ENCODE data around the gene ELF2.

The ELF2 gene

DNA sequence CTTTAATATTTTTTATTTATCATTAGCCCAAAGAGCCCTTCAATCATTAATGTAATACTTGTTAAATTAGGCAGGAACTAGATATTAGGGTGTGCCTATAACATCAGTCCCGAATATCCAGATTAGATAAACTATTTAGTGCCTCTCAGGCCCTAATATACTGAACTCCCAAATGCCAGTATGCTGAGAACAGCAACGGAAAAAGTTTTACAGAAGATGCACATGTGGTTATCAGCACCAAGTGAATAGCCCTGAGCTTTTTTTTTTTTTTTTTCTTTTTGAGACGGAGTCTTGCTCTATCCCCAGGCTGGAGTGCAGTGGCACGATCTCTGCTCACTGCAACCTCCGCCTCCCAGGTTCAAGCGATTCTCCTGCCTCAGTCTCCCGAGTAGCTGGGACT lies 13.0 kb upstream of the ELF2 start:
- DNase-seq (ENCODE audit: low read depth) = no peak
- TF ChIP-seq POLR2A (IDR thresholded peaks at IDR 0.05; ENCODE audit: extremely low read depth, insufficient read length) (no peak), MAX (IDR thresholded peaks at IDR 0.05; ENCODE audit: low read depth, low read length) (no peak), CTCF (IDR thresholded peaks at IDR 0.05; ENCODE audit: low read depth, low read length) (no peak), MYC (IDR thresholded peaks at IDR 0.05; ENCODE audit: low read depth, low read length) (no peak)
- no peak overlapping the region for H3K4me3 ChIP-seq (ENCODE audit: low read depth, low read length)

GRCh38 chr4:139189417-139189749 lies 12.4 kb upstream of the ELF2 start:
- no peak for TF ChIP-seq MAX (IDR thresholded peaks at IDR 0.05; ENCODE audit: low read depth, low read length)
- TF ChIP-seq CTCF (IDR thresholded peaks at IDR 0.05; ENCODE audit: low read depth, low read length) = no peak
- H3K4me3 ChIP-seq (ENCODE audit: low read depth, low read length) = no peak overlapping the region
- no peak for DNase-seq (ENCODE audit: low read depth)

DNA sequence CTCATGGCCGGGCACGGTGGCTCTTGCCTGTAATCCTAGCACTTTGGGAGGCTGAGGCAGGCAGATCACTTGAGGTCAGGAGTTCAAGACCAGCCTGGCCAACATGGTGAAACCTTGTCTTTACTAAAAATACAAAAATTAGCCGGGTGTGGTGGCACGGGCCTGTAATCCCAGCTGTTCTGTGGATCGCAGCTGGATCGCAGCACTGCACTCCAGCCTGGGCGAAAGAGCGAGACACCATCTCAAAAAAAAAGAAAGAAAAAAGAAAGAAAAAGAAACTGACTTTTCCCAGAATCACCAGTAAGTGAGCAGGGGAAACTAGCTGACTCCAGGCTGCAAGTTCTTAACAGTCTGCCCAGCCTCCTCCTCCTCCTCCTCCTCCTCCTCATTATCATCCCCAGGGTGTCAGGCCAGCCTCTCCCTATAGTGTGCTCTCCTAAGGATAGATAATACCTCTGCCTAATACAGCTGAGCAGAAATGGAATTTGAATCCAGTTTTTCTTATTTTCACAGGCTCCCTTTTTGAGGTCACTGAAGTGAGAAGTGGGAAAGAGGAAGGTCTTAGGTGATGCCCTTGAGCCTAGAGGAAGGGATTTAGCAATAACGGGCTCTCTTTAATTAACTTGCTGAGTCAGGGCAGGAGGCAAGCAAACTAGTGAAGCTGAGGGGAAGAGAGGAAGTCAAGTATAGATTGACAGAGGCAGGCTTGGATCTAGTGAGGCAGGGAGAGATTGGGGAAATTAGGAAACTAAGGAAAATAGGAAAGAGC lies 11.8 kb upstream of the ELF2 start:
- no peak for TF ChIP-seq CTCF (IDR thresholded peaks at IDR 0.05; ENCODE audit: low read depth, low read length)
- no peak for TF ChIP-seq MYC (IDR thresholded peaks at IDR 0.05; ENCODE audit: low read depth, low read length)
- TF ChIP-seq MAX (IDR thresholded peaks at IDR 0.05; ENCODE audit: low read depth, low read length) = no peak
- no peak for TF ChIP-seq POLR2A (IDR thresholded peaks at IDR 0.05; ENCODE audit: extremely low read depth, insufficient read length)
- DNase-seq (ENCODE audit: low read depth) = peak; percentile 92
- peak overlapping the region; percentile 7 for H3K4me3 ChIP-seq (ENCODE audit: low read depth, low read length)

DNA sequence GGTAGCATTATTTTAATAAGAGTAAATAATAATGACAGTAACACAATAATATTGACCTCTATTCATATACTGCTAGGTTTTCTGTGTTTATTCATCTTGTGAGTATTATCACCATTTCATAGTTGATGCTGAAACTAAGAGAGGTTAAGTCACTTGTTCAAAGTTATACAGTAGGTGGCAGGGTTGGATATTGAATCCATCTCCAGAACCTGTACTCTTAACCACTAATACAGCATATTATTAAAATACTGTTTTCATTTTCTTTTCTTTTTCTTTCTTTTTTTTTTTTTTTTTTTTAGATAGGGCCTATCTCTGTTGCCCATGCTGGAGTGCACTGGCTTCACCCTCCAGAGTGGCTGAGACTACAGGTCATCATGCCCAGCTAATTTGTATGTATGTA lies 7.1 kb upstream of the ELF2 start:
- no peak overlapping the region for H3K4me3 ChIP-seq (ENCODE audit: low read depth, low read length)
- no peak for TF ChIP-seq MYC (IDR thresholded peaks at IDR 0.05; ENCODE audit: low read depth, low read length)
- TF ChIP-seq POLR2A (IDR thresholded peaks at IDR 0.05; ENCODE audit: extremely low read depth, insufficient read length) = no peak
- no peak for TF ChIP-seq MAX (IDR thresholded peaks at IDR 0.05; ENCODE audit: low read depth, low read length)
- TF ChIP-seq CTCF (IDR thresholded peaks at IDR 0.05; ENCODE audit: low read depth, low read length) = no peak
- DNase-seq (ENCODE audit: low read depth) = peak; percentile 61

DNA sequence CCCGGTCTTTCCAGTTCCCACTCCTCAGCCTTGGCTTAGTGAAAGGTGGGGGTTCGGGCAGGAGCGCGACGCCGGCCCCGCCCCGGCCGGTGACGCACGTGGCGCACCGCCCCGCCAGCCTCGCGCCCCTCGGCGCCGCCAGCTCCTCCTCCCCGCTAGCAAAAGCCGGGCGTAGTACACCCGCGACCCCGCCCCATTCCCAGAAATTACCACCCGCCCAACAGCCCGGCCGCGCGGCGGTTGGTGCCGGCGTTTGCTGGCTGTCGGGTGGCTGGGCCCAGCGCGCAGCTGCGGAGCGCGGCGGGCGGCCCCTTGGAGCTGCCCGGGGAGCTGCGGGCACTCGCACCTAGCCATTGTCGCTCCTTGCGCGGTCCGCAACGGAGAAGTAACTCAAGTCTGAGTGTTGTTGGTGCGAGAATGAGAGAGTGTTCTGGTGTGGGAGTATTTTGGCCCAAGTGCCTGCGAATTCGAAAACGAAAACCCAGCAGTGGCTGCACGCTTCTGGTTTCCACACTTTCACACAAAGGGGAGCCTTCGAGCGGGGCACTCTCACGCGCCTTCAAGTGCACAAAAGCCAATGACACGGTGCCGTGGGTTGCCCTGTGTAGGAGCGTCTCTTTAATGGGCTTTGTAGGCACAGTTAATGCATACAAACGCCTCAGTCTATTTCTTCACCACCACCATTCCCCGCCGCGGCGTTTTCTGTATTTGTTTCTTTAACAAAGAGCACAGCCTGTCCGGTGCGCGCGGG lies 1.0 kb upstream of the ELF2 start:
- peak overlapping the region; percentile 65 for H3K4me3 ChIP-seq (ENCODE audit: low read depth, low read length)
- peak; percentile 88 for TF ChIP-seq MAX (IDR thresholded peaks at IDR 0.05; ENCODE audit: low read depth, low read length)
- TF ChIP-seq POLR2A (IDR thresholded peaks at IDR 0.05; ENCODE audit: extremely low read depth, insufficient read length) = peak; percentile 95
- no peak for TF ChIP-seq CTCF (IDR thresholded peaks at IDR 0.05; ENCODE audit: low read depth, low read length)

More for the DNA sequence above, 1.0 kb upstream of the ELF2 start:
- peak; percentile 97 for DNase-seq (ENCODE audit: low read depth)
